ENCODE data around the gene ATP11C. TPM values are rescaled to one million over a fixed set of nuclear protein-coding genes. Genes with fewer than 3 reads are reported as not detected.
"Not testable (repeated sequence)": the region's sequence is repeated elsewhere in the genome, so short reads cannot be mapped to it uniquely, and the experiment has no call there.

The ATP11C gene
- total RNA-seq, 4 donors from 2014 or later = 22.8 to 40.3 (median 26.2) TPM

GRCh38 chrX:139844884-139845283 lies 88.0 kb downstream of the ATP11C start:
- 94 to 100% methylated on average over 2 of the region's 2 CpGs for WGBS, 2 donors

GRCh38 chrX:139844163-139844562 lies 88.7 kb downstream of the ATP11C start:
- H3K4me3 ChIP-seq (replicated peaks in 1 of 3) = no peak overlapping the region
- no peak overlapping the region for H3K27ac ChIP-seq
- intact Hi-C loops (cut with DNase I) = no loop called here
- H3K4me1 ChIP-seq = peaks cover 0 to 8% of the 10 kb centered on the region in 2 donors
- peak; percentile 37 to 49 for DNase-seq
- no peaks in the 10 kb centered on the region for H3K36me3 ChIP-seq
- 38 to 42% methylated on average over 2 of the region's 2 CpGs for WGBS, 2 donors
- H3K9me3 ChIP-seq = no peaks in the 10 kb centered on the region
- no peak for TF ChIP-seq POLR2A (IDR thresholded peaks at IDR 0.05)
- TF ChIP-seq, protein P1, sequence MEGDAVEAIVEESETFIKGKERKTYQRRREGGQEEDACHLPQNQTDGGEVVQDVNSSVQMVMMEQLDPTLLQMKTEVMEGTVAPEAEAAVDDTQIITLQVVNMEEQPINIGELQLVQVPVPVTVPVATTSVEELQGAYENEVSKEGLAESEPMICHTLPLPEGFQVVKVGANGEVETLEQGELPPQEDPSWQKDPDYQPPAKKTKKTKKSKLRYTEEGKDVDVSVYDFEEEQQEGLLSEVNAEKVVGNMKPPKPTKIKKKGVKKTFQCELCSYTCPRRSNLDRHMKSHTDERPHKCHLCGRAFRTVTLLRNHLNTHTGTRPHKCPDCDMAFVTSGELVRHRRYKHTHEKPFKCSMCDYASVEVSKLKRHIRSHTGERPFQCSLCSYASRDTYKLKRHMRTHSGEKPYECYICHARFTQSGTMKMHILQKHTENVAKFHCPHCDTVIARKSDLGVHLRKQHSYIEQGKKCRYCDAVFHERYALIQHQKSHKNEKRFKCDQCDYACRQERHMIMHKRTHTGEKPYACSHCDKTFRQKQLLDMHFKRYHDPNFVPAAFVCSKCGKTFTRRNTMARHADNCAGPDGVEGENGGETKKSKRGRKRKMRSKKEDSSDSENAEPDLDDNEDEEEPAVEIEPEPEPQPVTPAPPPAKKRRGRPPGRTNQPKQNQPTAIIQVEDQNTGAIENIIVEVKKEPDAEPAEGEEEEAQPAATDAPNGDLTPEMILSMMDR (IDR thresholded peaks at IDR 0.05) = no peak
- H3K27me3 ChIP-seq = no peaks in the 10 kb centered on the region

More at GRCh38 chrX:139844884-139845283, 88.0 kb downstream of the ATP11C start:
- H3K4me1 ChIP-seq = peaks cover 0 to 8% of the 10 kb centered on the region in 2 donors
- no peaks in the 10 kb centered on the region for H3K27me3 ChIP-seq
- H3K27ac ChIP-seq = no peak overlapping the region
- no peak for DNase-seq
- no peaks in the 10 kb centered on the region for H3K36me3 ChIP-seq
- intact Hi-C loops (cut with DNase I) = no loop called here
- no peak for TF ChIP-seq POLR2A (IDR thresholded peaks at IDR 0.05)
- TF ChIP-seq, protein P1 (IDR thresholded peaks at IDR 0.05) = no peak
- H3K4me3 ChIP-seq (replicated peaks in 1 of 3) = no peak overlapping the region
- no peaks in the 10 kb centered on the region for H3K9me3 ChIP-seq

- intact Hi-C loops (cut with DNase I) = no loop called here
- DNase-seq = no peak
- TF ChIP-seq, protein P1 (IDR thresholded peaks at IDR 0.05) = no peak
- TF ChIP-seq POLR2A (IDR thresholded peaks at IDR 0.05) = no peak
- Histone ChIP-seq H3K9me3 (no peaks in the 10 kb centered on the region), H3K4me3 (replicated peaks in 1 of 3) (no peak overlapping the region), H3K27me3 (no peaks in the 10 kb centered on the region), H3K36me3 (no peaks in the 10 kb centered on the region), H3K27ac (no peak overlapping the region), H3K4me1 (peaks cover 0 to 8% of the 10 kb centered on the region in 2 donors)
- WGBS, 2 donors = 90 to 92% methylated on average over 8 of the region's 8 CpGs
Measured at GRCh38 chrX:139842326-139843185, 90.3 kb downstream of the ATP11C start.

DNA sequence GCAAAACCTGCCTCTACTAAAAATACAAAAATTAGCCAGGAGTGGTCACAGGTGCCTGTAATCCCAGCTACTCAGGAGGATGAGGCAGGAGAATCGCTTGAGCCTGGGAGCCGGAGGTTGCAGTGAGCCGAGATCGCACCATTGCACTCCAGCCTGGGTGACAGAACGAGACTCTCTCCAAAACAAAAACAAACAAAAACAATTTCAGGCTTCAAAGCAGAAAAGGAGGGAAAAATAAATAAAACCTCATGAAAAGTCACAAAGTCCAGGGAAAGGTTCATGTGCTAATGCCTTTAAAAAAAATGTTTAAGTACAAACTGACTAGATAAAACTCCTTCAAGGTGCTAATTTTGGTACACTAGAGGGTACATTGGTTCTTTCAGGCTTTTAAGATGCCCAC lies 96.5 kb downstream of the ATP11C start:
- WGBS, 2 donors = 98 to 99% methylated on average over 5 of the region's 5 CpGs
- intact Hi-C loops (cut with DNase I) = not testable (repeated sequence)

GRCh38 chrX:139834879-139835278 lies 98.0 kb downstream of the ATP11C start:
- intact Hi-C loops (cut with DNase I) = no loop called here
- Histone ChIP-seq H3K27ac (no peak overlapping the region), H3K4me3 (replicated peaks in 1 of 3) (no peak overlapping the region), H3K9me3 (no peaks in the 10 kb centered on the region), H3K36me3 (no peaks in the 10 kb centered on the region), H3K4me1 (peaks cover 3 to 11% of the 10 kb centered on the region in 2 donors), H3K27me3 (no peaks in the 10 kb centered on the region)
- no peak for DNase-seq
- TF ChIP-seq, protein P1 (IDR thresholded peaks at IDR 0.05) = no peak
- no peak for TF ChIP-seq POLR2A (IDR thresholded peaks at IDR 0.05)

More for the DNA sequence above, 96.5 kb downstream of the ATP11C start:
- H3K9me3 ChIP-seq; H3K36me3 ChIP-seq; H3K4me1 ChIP-seq; H3K27ac ChIP-seq; H3K27me3 ChIP-seq; H3K4me3 ChIP-seq (replicated peaks in 1 of 3); DNase-seq: not testable (repeated sequence)

Data from thyroid gland (tissue), 4 donors.